Rectal smooth muscle tissue (tissue), 1 donor: ENCODE data around the gene C1QB.
"Not testable (repeated sequence)": the region's sequence is repeated elsewhere in the genome, so short reads cannot be mapped to it uniquely, and the experiment has no call there.

Experiments used
- H3K27ac ChIP-seq: one replicate; pipeline ENCODE4 v1.7.0; 2013; ENCODE audit warnings: low read depth, low read length, inconsistent platforms
- H3K27me3 ChIP-seq: one replicate; pipeline ENCODE4 v1.7.0; 2013; ENCODE audit warnings: low read length; ENCODE audit not compliant: control insufficient read depth, insufficient read depth
- H3K36me3 ChIP-seq: one replicate; pipeline ENCODE4 v1.7.0; 2013; ENCODE audit warnings: low read length; ENCODE audit not compliant: control insufficient read depth, insufficient read depth
- H3K4me1 ChIP-seq: one replicate; pipeline ENCODE4 v1.7.0; 2013; ENCODE audit warnings: low read length; ENCODE audit not compliant: control insufficient read depth, insufficient read depth
- H3K4me3 ChIP-seq: one replicate; pipeline ENCODE4 v1.7.0; 2013; ENCODE audit warnings: low read length
- H3K9ac ChIP-seq: one replicate; pipeline ENCODE4 v1.7.0; 2013; ENCODE audit warnings: low read length

Gene C1QB

GRCh38 chr1:22676151-22676550, 23.1 kb downstream of the C1QB start:
- H3K27me3 ChIP-seq, H3K27ac ChIP-seq, H3K9ac ChIP-seq, H3K4me3 ChIP-seq, H3K36me3 ChIP-seq, H3K4me1 ChIP-seq: not testable (repeated sequence)

DNA sequence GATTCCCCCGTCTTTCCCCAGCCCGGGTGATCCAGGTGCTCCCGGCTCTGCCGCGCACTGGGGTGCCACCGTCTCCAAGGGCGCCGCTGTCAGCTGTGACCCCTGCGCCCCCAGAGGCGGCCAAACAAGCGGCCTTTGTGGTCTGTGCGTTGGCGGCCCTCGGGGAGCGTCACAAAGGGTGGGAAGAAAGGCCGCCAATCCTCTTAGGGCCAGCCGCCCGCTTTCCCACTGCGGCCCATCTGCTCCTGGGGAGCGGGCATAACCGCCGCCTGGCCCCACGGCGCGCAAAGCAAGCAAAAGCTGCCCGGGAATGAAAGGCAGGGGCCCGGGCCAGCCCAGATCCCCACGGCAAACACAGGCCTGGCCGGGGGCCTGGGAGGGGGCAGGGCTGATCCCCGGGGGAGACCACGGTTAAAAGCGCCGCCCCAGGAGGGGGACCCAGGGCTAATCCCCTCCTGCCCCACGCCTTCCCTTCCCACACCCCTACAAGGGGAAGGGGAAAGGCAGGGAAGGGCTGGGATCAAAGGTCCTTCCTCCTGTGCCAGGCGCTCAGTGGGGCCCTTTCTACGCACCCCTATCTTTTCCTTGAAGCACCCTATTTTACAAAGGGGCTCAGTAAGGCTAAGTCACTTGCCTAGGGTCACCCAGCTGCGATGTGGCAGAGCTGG, 24.0 kb downstream of the C1QB start:
- H3K27ac ChIP-seq = no peak overlapping the region
- H3K9ac ChIP-seq = no peak overlapping the region
- H3K27me3 ChIP-seq = peaks cover 2% of the 10 kb centered on the region

GRCh38 chr1:22677931-22678896, 25.2 kb downstream of the C1QB start:
- H3K27me3 ChIP-seq = no peaks in the 10 kb centered on the region

More for the DNA sequence above, 24.0 kb downstream of the C1QB start:
- Histone ChIP-seq H3K4me3 (no peak overlapping the region), H3K36me3 (no peaks in the 10 kb centered on the region), H3K4me1 (no peaks in the 10 kb centered on the region)

GRCh38 chr1:22680726-22681125, 27.7 kb downstream of the C1QB start:
- H3K27me3 ChIP-seq = no peaks in the 10 kb centered on the region
- H3K4me3 ChIP-seq = no peak overlapping the region
- H3K4me1 ChIP-seq = no peaks in the 10 kb centered on the region
- H3K27ac ChIP-seq = no peak overlapping the region
- H3K36me3 ChIP-seq = no peaks in the 10 kb centered on the region
- H3K9ac ChIP-seq = no peak overlapping the region

More at GRCh38 chr1:22677931-22678896, 25.2 kb downstream of the C1QB start:
- Histone ChIP-seq H3K4me1 (no peaks in the 10 kb centered on the region), H3K4me3 (no peak overlapping the region), H3K36me3 (no peaks in the 10 kb centered on the region), H3K9ac (no peak overlapping the region), H3K27ac (no peak overlapping the region)

- no peaks in the 10 kb centered on the region for H3K4me1 ChIP-seq
- no peak overlapping the region for H3K4me3 ChIP-seq
- no peak overlapping the region for H3K27ac ChIP-seq
- no peaks in the 10 kb centered on the region for H3K36me3 ChIP-seq
- H3K9ac ChIP-seq = no peak overlapping the region
- H3K27me3 ChIP-seq = no peaks in the 10 kb centered on the region
These were observed 28.7 kb downstream of the C1QB start for GRCh38 chr1:22681556-22682276.

GRCh38 chr1:22683547-22683946, 30.5 kb downstream of the C1QB start:
- Histone ChIP-seq H3K4me3 (no peak overlapping the region), H3K9ac (no peak overlapping the region), H3K36me3 (no peaks in the 10 kb centered on the region), H3K4me1 (no peaks in the 10 kb centered on the region), H3K27ac (no peak overlapping the region), H3K27me3 (no peaks in the 10 kb centered on the region)

DNA sequence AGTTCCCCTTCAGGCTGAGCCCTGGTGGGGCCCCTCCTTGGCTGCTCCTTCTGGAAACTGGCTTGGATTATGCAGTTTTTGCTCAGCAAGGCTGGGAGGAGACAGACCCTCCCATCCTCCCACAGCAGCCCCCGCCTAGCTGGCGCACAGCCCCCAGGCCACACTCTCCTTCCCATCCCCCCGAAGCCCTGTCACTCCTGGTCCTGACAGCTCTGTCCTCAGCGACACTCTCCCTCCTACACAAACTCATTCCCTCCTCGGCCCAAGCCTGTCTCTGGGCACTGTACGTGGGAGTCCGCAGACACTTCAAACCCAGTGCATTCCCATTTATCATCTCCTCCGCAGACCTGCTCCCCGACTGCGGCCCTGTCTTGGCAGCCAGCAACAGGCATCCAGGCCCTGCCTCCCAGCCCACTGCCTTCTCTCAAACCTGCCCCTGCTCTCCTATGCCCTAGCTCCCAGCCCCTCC, 32.6 kb downstream of the C1QB start:
- H3K4me1 ChIP-seq = no peaks in the 10 kb centered on the region
- H3K4me3 ChIP-seq = no peak overlapping the region
- H3K27ac ChIP-seq = no peak overlapping the region
- no peaks in the 10 kb centered on the region for H3K27me3 ChIP-seq
- H3K36me3 ChIP-seq = no peaks in the 10 kb centered on the region
- no peak overlapping the region for H3K9ac ChIP-seq

DNA sequence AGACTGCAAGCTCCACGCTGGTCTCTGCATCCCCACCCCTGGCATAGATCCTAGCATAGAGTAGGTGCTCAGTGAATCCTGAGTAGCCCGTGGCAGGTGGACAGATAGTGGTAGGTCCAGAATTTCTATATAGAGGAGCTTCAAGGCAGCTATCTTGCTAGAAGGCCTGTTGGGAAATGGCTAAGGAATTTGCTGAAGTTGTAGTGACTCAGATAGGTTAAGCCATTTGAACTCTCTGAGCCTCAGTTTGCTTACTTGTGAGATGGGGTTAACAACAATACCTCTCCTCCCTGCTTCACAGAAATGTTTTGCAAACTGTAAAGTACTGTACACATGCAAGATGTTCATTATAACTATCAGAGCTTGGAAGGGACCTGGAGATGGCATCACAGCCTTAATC, 34.2 kb downstream of the C1QB start:
- no peak overlapping the region for H3K27ac ChIP-seq
- H3K27me3 ChIP-seq = no peaks in the 10 kb centered on the region

DNA sequence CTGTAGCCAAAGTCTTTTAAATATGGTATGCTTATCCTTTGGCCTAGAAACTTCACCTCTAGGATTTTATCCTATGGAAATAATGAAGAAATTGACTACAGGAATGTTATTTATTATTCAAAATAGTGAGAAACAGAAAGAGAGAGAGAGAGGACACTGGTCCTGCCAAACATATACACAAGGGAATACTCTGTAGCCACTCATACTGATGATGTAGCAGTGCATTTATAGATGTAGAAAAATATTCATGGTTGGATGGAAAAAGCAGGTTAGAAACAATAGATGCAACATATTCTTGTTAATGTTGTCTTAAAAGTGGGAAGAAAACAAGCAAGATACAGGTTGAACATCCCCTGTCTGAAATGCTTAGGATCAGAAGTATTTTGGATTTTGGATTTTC, 35.4 kb downstream of the C1QB start:
- Histone ChIP-seq H3K9ac (no peak overlapping the region), H3K27me3 (no peaks in the 10 kb centered on the region), H3K27ac (no peak overlapping the region), H3K36me3 (no peaks in the 10 kb centered on the region), H3K4me1 (no peaks in the 10 kb centered on the region), H3K4me3 (no peak overlapping the region)

More for the DNA sequence above, 34.2 kb downstream of the C1QB start:
- Histone ChIP-seq H3K4me3 (no peak overlapping the region), H3K36me3 (no peaks in the 10 kb centered on the region), H3K4me1 (no peaks in the 10 kb centered on the region), H3K9ac (no peak overlapping the region)

- Histone ChIP-seq H3K27ac (no peak overlapping the region), H3K9ac (no peak overlapping the region), H3K27me3 (no peaks in the 10 kb centered on the region), H3K36me3 (no peaks in the 10 kb centered on the region), H3K4me3 (no peak overlapping the region), H3K4me1 (no peaks in the 10 kb centered on the region)
These were observed 36.5 kb downstream of the C1QB start for GRCh38 chr1:22689505-22689904.

GRCh38 chr1:22691031-22691753, 38.2 kb downstream of the C1QB start:
- Histone ChIP-seq H3K27me3 (no peaks in the 10 kb centered on the region), H3K4me3 (no peak overlapping the region), H3K9ac (no peak overlapping the region), H3K4me1 (no peaks in the 10 kb centered on the region), H3K36me3 (no peaks in the 10 kb centered on the region), H3K27ac (no peak overlapping the region)

- Histone ChIP-seq H3K4me1 (no peaks in the 10 kb centered on the region), H3K36me3 (no peaks in the 10 kb centered on the region), H3K27ac (no peak overlapping the region), H3K4me3 (no peak overlapping the region), H3K27me3 (no peaks in the 10 kb centered on the region), H3K9ac (no peak overlapping the region)
These were observed 41.1 kb downstream of the C1QB start for GRCh38 chr1:22694172-22694571.
